MCF 10A (cell line): ENCODE results near the gene PDPR. TPM values are rescaled to one million over a fixed set of nuclear protein-coding genes. Genes with fewer than 3 reads are reported as not detected.
"Not testable (repeated sequence)": the region's sequence is repeated elsewhere in the genome, so short reads cannot be mapped to it uniquely, and the experiment has no call there.

Experiments
- BruUV-seq: library from RNA; stranded (reverse); fragments of 400-500 nt; replicated peaks from 2 replicates; lab custom pipeline; 2021; lab: Mats Ljungman, UMichigan
- CTCF ChIA-PET: fragments of 300-600 bp; sonication (Branson Sonifier 250); formaldehyde crosslinking; extraction: SDS; loops from one replicate; lab custom pipeline; 2021; ENCODE audit warnings: antibody characterized with exemption, inconsistent platforms; lab: Yijun Ruan, JAX
- POLR2A ChIA-PET: fragments of 300-600, 350-650 bp; sonication (Branson Sonifier 250); formaldehyde crosslinking; extraction: SDS; loops from one replicate; lab custom pipeline; 2020; ENCODE audit warnings: antibody characterized with exemption, inconsistent platforms; lab: Yijun Ruan, JAX
- DNase-seq: peaks from one replicate; pipeline ENCODE4 v3.0.0-alpha.2; 2018; ENCODE audit not compliant: unreplicated experiment
- H3K27ac Mint-ChIP-seq: one replicate; pipeline ENCODE4 v1.8.0; 2022; ENCODE audit warnings: mild to moderate bottlenecking, low read depth, mixed read lengths; ENCODE audit not compliant: unreplicated experiment
- H3K27me3 Mint-ChIP-seq: one replicate; pipeline ENCODE4 v1.8.0; 2022; ENCODE audit warnings: mixed read lengths; ENCODE audit not compliant: insufficient read depth, unreplicated experiment
- H3K36me3 Mint-ChIP-seq: one replicate; pipeline ENCODE4 v1.8.0; 2022; ENCODE audit warnings: mild to moderate bottlenecking, moderate library complexity, mixed read lengths; ENCODE audit not compliant: insufficient read depth, unreplicated experiment
- H3K4me1 Mint-ChIP-seq: one replicate; pipeline ENCODE4 v1.8.0; 2022; ENCODE audit warnings: mixed read lengths; ENCODE audit not compliant: insufficient read depth, unreplicated experiment
- H3K4me3 Mint-ChIP-seq: one replicate; pipeline ENCODE4 v1.8.0; 2022; ENCODE audit warnings: mild to moderate bottlenecking, moderate library complexity, mixed read lengths; ENCODE audit not compliant: unreplicated experiment
- H3K9me3 Mint-ChIP-seq: one replicate; pipeline ENCODE4 v1.8.0; 2022; ENCODE audit warnings: mixed read lengths; ENCODE audit not compliant: unreplicated experiment
- intact Hi-C: fragments of 100-400 bp; cut with micrococcal nuclease; formaldehyde crosslinking; loops from 2 replicates; pipeline ENCODE4 v1.14.1; 2022
- total RNA-seq: library from RNA; stranded (reverse); gene quantifications from 2 replicates; pipeline ENCODE4 v1.2.3, GENCODE V29; 2022
- TF ChIP-seq, protein P1 (sequence below): fragments of 200-600 bp; IDR thresholded peaks from one replicate; pipeline ENCODE4 v1.8.0; 2022; ENCODE audit warnings: antibody characterized with exemption, mild to moderate bottlenecking; ENCODE audit not compliant: unreplicated experiment

PDPR gene
- total RNA-seq, 1 experiment from 2014 or later, result 18.8 TPM

DNA sequence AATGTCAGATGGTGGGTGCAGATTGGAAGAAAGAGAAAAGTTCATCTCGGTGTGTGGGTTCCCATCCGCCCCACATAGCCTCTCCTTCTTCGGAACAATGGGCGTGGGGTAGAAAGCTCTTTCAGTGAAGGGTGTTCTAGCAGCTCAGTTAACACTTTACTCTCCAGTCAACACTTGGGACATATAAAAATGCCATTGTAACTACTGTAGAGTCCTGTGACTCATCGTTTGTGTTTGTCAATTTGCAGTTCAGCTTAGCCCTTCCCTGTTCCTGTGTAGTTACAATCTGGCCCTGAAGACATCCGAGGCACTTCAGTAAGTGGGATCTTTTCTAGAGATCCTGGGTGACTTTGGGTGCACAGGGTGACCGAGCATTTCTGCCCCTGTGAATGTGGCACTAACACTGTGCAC is 47.9 kb downstream of the PDPR start:
- ChIA-PET CTCF (interaction anchor here (0.6 kb wide), 2 partner anchors 181 to 358 kb away, joined by 3 to 5 read pairs; no protein-coding TSS in a partner anchor), POLR2A (interaction anchor here (1.2 to 1.4 kb wide), 2 partner anchors 9 to 12 kb away, joined by 3 to 6 read pairs; no protein-coding TSS in a partner anchor)
- H3K27me3 Mint-ChIP-seq, result no peaks in the 10 kb centered on the region
- TF ChIP-seq, protein P1, sequence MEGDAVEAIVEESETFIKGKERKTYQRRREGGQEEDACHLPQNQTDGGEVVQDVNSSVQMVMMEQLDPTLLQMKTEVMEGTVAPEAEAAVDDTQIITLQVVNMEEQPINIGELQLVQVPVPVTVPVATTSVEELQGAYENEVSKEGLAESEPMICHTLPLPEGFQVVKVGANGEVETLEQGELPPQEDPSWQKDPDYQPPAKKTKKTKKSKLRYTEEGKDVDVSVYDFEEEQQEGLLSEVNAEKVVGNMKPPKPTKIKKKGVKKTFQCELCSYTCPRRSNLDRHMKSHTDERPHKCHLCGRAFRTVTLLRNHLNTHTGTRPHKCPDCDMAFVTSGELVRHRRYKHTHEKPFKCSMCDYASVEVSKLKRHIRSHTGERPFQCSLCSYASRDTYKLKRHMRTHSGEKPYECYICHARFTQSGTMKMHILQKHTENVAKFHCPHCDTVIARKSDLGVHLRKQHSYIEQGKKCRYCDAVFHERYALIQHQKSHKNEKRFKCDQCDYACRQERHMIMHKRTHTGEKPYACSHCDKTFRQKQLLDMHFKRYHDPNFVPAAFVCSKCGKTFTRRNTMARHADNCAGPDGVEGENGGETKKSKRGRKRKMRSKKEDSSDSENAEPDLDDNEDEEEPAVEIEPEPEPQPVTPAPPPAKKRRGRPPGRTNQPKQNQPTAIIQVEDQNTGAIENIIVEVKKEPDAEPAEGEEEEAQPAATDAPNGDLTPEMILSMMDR, result no peak
- no peaks in the 10 kb centered on the region for H3K9me3 Mint-ChIP-seq
- BruUV-seq, result no TSS peak
- DNase-seq, result peak; percentile 72
- intact Hi-C loops, result no loop called here
- H3K36me3 Mint-ChIP-seq, result peaks cover 20% of the 10 kb centered on the region
- peaks cover 15% of the 10 kb centered on the region for H3K4me1 Mint-ChIP-seq
- H3K4me3 Mint-ChIP-seq, result no peak overlapping the region
- H3K27ac Mint-ChIP-seq, result peak overlapping the region; percentile 76

DNA sequence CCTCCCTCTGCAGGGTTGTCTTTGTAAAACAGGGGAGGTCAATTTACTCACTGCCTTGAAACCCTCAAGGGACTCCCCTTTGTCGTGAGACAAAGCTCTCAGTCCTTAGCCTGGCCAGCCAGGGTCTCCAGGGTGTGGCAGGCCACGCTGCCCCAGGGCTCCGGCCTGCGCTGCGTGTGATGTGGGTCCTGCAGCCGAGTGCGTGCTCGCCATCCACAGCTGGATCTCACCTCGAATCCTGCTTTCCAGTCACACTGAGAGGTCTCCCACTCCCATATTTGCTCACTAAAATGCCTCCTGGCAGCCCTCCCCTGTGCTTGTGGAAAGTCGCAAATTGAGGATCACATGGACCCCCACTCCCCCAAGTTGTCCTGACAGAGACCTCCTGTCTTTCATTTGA is 49.5 kb downstream of the PDPR start:
- POLR2A ChIA-PET, result no interaction called here
- DNase-seq, result no peak
- Mint-ChIP-seq H3K27me3 (no peaks in the 10 kb centered on the region), H3K4me1 (peaks cover 15% of the 10 kb centered on the region), H3K36me3 (peaks cover 20% of the 10 kb centered on the region), H3K27ac (no peak overlapping the region), H3K9me3 (no peaks in the 10 kb centered on the region), H3K4me3 (no peak overlapping the region)
- intact Hi-C loops, result no loop called here
- CTCF ChIA-PET, result no interaction called here
- TF ChIP-seq, protein P1, result no peak
- BruUV-seq, result no TSS peak

DNA sequence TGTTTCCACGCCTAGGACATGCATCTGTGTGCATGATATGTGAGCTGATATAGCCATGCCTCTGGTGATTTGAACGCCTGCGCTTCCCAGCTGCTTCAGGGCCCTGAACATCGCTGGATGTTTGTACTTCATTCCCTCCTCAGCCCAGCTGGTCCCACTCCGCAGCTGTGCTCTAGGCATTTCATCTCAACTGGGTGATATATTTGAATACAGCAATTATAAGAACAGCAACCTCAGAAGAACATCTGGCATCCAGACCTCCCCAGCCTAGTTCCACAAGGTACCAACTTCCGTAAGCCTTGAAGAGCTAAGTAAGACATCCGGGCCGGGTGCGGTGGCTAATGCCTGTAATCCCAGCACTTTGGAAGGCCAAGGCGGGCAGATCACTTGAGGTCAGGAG is 52.6 kb downstream of the PDPR start:
- peaks cover 13% of the 10 kb centered on the region for H3K36me3 Mint-ChIP-seq
- H3K27me3 Mint-ChIP-seq, DNase-seq, POLR2A ChIA-PET, H3K4me1 Mint-ChIP-seq, intact Hi-C loops, H3K27ac Mint-ChIP-seq, BruUV-seq, H3K9me3 Mint-ChIP-seq, H3K4me3 Mint-ChIP-seq, CTCF ChIA-PET: not testable (repeated sequence)

DNA sequence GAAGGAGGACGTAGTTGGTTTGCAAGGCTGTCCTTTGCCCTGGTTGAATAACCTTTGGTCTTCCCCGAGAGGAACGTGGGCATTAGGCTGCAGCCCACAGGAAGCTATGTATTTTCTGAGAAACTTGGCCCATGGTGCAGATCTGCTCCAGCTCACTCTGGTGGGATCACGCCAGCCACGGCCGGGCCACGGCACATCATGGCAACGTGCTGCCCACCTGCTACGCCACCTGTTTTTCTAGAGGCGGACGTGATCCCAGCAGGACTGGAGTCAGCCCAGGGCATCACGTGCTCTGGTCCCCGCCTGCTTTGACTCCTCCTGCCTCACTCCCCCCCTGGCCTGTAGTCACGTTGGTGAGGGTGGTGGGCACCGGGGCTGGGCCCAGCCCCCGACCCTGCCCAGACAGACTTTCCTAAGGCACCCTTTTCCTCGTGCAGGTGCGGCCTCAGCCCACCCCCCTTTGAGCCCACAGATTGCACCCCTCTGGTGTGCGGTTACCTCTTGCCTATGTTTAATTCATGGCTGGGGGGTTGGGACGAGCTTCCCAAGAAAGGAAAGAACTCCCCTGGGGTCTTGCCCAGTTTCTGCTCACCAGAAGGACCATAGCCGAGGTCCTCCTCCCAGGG is 59.2 kb downstream of the PDPR start, which contains the start of gene CLEC18C:
Gene CLEC18C, plus strand, starts transcription at position 576 of the 626 bp plus-strand sequence. CDS start 492 bp downstream, outside the sequence.
- DNase-seq, H3K4me3 Mint-ChIP-seq, H3K9me3 Mint-ChIP-seq, H3K4me1 Mint-ChIP-seq, intact Hi-C loops, BruUV-seq, CTCF ChIA-PET, H3K27me3 Mint-ChIP-seq, POLR2A ChIA-PET, H3K36me3 Mint-ChIP-seq, H3K27ac Mint-ChIP-seq: not testable (repeated sequence)

DNA sequence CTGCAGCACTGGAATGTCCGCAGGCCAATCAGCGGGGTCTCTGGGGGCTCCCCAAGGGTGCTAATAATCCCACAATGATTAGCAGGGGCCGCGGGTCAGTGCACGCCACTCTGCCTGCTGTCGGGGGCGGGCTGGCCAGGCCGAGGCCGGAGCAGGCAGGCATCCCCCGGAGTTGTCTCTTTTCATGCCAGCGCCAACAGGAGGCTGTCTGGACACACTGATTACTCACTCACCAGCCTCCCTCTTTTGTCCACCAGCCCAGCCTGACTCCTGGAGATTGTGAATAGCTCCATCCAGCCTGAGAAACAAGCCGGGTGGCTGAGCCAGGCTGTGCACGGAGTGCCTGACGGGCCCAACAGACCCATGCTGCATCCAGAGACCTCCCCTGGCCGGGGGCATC is 59.8 kb downstream of the PDPR start:
- CTCF ChIA-PET, BruUV-seq, H3K4me3 Mint-ChIP-seq, DNase-seq, POLR2A ChIA-PET, intact Hi-C loops, H3K27ac Mint-ChIP-seq, H3K27me3 Mint-ChIP-seq, H3K9me3 Mint-ChIP-seq, H3K36me3 Mint-ChIP-seq, H3K4me1 Mint-ChIP-seq: not testable (repeated sequence)

DNA sequence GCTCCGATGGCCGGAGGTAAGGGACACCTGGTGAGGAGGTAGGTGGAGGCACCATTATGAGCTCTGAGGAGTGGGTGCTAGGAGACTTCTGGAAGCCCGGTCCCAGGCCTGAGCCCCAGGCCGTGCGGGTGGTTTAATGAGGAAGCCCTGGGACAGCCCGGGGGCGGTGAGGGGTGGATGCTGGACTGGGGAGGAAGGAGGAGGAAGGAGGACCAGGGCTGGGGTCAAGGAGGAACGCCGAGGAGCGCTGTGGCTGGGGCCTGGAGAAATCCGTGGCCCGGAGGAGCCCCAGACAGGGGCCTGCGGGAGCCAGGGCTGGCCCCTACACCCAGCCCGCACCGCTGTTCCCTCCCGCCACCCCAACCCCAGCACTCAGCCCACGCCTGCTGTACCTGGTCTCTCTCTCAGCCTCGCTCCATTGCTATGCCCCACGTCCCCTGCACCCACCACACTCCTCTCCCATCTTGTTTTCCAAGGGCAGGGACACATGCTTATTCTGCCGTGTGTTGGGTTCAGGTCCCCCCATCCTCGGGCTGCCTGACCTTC is 60.3 kb downstream of the PDPR start:
- H3K27ac Mint-ChIP-seq, H3K27me3 Mint-ChIP-seq, H3K36me3 Mint-ChIP-seq, POLR2A ChIA-PET, H3K4me3 Mint-ChIP-seq, BruUV-seq, DNase-seq, H3K4me1 Mint-ChIP-seq, intact Hi-C loops, H3K9me3 Mint-ChIP-seq, CTCF ChIA-PET: not testable (repeated sequence)

DNA sequence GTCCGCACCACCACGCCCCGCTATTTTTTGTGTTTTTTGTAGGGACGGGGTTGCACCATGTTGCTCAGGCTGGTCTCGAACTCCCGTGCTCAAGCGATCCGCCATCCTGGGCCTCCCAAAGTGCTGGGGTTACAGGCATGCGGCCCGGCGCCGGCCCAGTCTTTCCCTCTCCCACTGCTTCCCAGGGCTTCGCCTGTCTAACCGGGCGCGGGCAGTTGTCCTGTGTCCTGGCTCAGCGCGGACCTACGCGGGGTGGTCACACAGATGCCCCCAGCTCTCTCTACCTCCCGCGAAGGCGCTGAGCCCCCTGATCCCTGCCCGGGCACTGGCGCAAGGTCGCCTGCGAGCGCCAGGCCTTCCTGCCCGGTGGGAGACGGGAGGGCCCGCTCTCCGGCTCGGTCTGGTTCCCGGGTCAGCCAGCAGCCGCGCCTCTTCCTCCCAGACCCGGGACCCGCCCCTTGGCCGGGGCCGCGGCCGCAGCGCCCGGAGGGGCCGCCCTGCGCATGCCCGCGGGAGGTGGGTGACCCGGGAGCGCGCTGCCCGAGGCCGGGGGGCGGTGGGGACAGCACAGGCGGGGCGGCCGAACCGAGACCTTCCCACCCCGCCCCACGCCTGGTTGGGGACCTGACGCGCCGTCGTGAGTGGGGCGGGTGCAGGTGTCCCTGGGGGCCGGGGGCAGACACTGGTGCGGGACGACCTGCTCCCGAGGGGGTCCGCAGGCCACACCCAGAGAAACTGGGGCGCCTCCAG is 73.9 kb downstream of the PDPR start:
- H3K36me3 Mint-ChIP-seq, H3K4me1 Mint-ChIP-seq, POLR2A ChIA-PET, H3K27ac Mint-ChIP-seq, CTCF ChIA-PET, H3K4me3 Mint-ChIP-seq, DNase-seq, BruUV-seq, H3K27me3 Mint-ChIP-seq, intact Hi-C loops, H3K9me3 Mint-ChIP-seq: not testable (repeated sequence)
